ENCODE results near the gene DENND1A.

DNA sequence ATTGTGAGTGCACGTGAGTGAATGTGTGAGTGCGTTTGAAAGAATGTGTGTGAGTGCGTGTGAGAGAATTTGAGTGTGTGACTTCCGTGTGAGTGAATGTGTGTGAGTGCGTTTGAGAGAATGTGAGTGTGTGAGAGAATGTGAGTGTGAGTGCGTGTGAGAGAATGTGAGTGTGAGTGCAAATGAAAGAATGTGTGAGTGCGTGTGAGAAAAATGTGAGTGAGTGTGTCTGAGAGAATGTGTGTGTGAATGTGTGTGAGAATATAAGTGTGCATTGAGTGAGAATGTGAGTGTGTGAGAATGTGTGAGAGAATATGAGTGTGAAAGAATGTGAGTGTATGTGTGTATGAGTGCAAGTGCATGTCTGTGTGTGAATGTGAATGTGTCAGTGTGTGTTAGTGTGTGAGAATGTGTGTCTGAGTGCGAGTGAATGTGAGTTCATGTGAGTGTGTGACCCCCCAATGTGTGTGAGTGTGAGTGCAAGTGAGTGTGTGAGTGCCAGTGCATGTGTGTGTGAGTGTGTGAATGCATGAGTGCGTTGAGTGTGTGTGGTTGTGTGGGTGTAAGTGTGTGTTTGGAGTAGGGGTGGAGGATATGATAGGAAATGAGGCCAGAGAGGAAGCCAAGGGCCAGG is 43.8 kb upstream of the DENND1A start:
- TF ChIP-seq, protein P1, sequence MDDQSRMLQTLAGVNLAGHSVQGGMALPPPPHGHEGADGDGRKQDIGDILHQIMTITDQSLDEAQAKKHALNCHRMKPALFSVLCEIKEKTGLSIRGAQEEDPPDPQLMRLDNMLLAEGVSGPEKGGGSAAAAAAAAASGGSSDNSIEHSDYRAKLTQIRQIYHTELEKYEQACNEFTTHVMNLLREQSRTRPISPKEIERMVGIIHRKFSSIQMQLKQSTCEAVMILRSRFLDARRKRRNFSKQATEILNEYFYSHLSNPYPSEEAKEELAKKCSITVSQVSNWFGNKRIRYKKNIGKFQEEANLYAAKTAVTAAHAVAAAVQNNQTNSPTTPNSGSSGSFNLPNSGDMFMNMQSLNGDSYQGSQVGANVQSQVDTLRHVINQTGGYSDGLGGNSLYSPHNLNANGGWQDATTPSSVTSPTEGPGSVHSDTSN (IDR thresholded peaks at IDR 0.05) = no peak
- TF ChIP-seq POLR2A (IDR thresholded peaks at IDR 0.05; ENCODE audit: low read length) = no peak
- TF ChIP-seq, protein P2, sequence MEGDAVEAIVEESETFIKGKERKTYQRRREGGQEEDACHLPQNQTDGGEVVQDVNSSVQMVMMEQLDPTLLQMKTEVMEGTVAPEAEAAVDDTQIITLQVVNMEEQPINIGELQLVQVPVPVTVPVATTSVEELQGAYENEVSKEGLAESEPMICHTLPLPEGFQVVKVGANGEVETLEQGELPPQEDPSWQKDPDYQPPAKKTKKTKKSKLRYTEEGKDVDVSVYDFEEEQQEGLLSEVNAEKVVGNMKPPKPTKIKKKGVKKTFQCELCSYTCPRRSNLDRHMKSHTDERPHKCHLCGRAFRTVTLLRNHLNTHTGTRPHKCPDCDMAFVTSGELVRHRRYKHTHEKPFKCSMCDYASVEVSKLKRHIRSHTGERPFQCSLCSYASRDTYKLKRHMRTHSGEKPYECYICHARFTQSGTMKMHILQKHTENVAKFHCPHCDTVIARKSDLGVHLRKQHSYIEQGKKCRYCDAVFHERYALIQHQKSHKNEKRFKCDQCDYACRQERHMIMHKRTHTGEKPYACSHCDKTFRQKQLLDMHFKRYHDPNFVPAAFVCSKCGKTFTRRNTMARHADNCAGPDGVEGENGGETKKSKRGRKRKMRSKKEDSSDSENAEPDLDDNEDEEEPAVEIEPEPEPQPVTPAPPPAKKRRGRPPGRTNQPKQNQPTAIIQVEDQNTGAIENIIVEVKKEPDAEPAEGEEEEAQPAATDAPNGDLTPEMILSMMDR (IDR thresholded peaks at IDR 0.05) = no peak
- TF ChIP-seq ZFP36 (IDR thresholded peaks at IDR 0.05; ENCODE audit: borderline replicate concordance, partially characterized antibody) = no peak
- TF ChIP-seq EP300 (IDR thresholded peaks at IDR 0.05) = no peak
- no peak for TF ChIP-seq HOXB5 (CRISPR knock-in tag; IDR thresholded peaks at IDR 0.05)
- TF ChIP-seq MYC (IDR thresholded peaks at IDR 0.05; ENCODE audit: borderline replicate concordance, low read length) = no peak
